WI38 (cell line): Measurements from ENCODE around the gene SH3BGRL.

ENCODE experiments used
- H3K4me3 ChIP-seq: 2 replicates; pipeline ENCODE4 v1.5.1; 2011; ENCODE audit warnings: low read depth, mild to moderate bottlenecking, control low read depth, low read length
- CTCF ChIP-seq: IDR thresholded peaks from 2 replicates; pipeline ENCODE4 v1.5.1; 2012; ENCODE audit warnings: low read depth, mild to moderate bottlenecking, control low read depth, low read length

Gene SH3BGRL

GRCh38 chrX:81286075-81286474 is 84.2 kb downstream of the SH3BGRL start:
- no peak overlapping the region for H3K4me3 ChIP-seq
- TF ChIP-seq CTCF, result no peak

- H3K4me3 ChIP-seq, result no peak overlapping the region
- no peak for TF ChIP-seq CTCF
Measured at GRCh38 chrX:81286608-81287007, 84.7 kb downstream of the SH3BGRL start.

- H3K4me3 ChIP-seq, result no peak overlapping the region
- no peak for TF ChIP-seq CTCF
Measured at GRCh38 chrX:81291996-81292395, 90.1 kb downstream of the SH3BGRL start.

GRCh38 chrX:81294101-81294500 is 92.2 kb downstream of the SH3BGRL start:
- no peak overlapping the region for H3K4me3 ChIP-seq
- no peak for TF ChIP-seq CTCF

- no peak overlapping the region for H3K4me3 ChIP-seq
Measured at GRCh38 chrX:81301877-81302276, 100.0 kb downstream of the SH3BGRL start.

GRCh38 chrX:81304563-81304962 is 102.7 kb downstream of the SH3BGRL start:
- no peak overlapping the region for H3K4me3 ChIP-seq
- no peak for TF ChIP-seq CTCF

More at GRCh38 chrX:81301877-81302276, 100.0 kb downstream of the SH3BGRL start:
- TF ChIP-seq CTCF, result no peak

- no peak overlapping the region for H3K4me3 ChIP-seq
- TF ChIP-seq CTCF, result no peak
Measured at GRCh38 chrX:81305240-81305639, 103.3 kb downstream of the SH3BGRL start.
